ENCODE data around the gene CD81.

DNA sequence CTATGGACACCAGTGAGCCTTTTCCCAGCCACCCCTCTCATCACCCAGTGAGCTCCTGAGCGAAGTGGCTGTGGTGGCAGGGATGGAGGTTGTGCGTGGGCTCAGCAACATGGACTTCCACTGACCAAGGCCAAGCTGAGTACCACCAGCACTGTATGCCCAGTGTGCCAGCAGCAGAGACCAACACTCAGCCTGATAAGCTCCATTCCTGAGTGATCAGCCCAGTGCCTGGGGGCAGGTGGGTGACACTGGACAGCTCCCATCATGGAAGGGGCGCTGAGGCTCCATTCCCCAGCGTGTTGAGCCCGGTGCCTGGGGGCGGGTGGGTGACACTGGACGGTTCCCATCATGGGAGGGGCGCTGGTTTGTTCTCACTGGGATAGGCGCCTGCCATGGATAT lies 17.6 kb upstream of the CD81 start:
- TF ChIP-seq, protein P1, sequence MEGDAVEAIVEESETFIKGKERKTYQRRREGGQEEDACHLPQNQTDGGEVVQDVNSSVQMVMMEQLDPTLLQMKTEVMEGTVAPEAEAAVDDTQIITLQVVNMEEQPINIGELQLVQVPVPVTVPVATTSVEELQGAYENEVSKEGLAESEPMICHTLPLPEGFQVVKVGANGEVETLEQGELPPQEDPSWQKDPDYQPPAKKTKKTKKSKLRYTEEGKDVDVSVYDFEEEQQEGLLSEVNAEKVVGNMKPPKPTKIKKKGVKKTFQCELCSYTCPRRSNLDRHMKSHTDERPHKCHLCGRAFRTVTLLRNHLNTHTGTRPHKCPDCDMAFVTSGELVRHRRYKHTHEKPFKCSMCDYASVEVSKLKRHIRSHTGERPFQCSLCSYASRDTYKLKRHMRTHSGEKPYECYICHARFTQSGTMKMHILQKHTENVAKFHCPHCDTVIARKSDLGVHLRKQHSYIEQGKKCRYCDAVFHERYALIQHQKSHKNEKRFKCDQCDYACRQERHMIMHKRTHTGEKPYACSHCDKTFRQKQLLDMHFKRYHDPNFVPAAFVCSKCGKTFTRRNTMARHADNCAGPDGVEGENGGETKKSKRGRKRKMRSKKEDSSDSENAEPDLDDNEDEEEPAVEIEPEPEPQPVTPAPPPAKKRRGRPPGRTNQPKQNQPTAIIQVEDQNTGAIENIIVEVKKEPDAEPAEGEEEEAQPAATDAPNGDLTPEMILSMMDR (IDR thresholded peaks at IDR 0.05) = no peak
- TF ChIP-seq ZFX (IDR thresholded peaks at IDR 0.05; ENCODE audit: borderline replicate concordance) = no peak

All from 22Rv1 (cell line).